IPS-18c (cell line): ENCODE measurements around the gene C2orf78.

Experiments used
- H3K4me3 ChIP-seq: 2 replicates; pipeline ENCODE4 v1.7.0; 2013; ENCODE audit warnings: low read depth, mild to moderate bottlenecking, low read length, moderate library complexity; ENCODE audit not compliant: insufficient read depth
- H3K9me3 ChIP-seq: one replicate; pipeline ENCODE4 v1.6.1; 2013; ENCODE audit warnings: mild to moderate bottlenecking, low read length, moderate library complexity; ENCODE audit not compliant: control insufficient read depth, insufficient read depth

Gene C2orf78

DNA sequence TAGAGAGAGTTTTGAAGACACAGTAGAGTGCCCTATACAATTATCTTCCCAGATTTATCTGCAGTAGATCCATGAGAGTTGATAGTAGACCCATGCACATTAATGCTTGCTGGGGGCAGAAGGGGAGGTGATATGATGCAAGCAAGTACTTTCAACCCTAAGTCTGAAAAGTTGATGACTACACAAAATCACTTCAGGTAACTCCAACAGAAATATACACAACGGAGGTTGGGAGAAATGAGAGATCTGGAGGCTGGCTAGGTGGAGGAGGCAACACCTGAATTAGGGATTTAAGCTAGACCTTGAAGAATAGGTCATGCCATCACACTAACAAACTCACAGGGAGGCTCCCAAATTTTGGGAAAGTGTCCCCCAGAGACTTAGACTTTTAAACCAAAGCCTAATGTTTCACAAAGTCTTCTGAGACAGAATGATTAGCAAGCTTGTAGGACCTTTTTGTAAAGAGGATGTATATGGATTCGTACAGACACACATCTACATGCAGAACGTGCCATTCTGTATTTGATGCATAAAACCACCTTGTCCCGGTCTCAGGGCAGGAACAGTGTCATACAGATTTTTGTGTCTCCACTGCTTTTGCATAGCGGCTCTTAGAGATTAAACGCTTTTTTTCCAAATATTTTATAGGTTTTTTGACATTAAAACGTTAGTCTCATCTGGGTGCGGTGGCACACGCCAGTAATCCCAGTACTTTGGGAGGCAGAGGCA lies 43.8 kb downstream of the C2orf78 start:
- H3K4me3 ChIP-seq: peak overlapping the region; percentile 91; the same call in 1 of the 2 replicates
- H3K9me3 ChIP-seq: no peaks in the 10 kb centered on the region

DNA sequence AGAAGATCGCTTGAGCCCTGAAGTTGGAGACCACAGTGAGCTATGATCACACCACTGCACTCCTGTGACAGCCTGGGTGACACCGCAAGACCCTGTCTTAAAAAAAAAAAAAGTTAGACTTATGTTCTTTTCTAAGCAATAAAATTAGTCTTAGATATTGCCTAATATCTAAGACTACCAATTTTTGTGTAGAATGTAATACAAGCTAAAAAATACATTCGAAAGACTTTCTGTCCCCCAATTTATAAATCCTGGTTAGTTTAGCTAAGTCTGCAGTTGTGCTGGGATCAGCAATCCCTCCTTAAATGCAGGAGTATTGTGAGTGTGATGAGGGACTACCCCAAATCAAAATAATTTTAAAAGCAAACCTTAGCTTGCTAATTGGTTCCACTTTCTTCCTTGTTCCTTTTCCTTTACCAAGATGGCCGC lies 44.4 kb downstream of the C2orf78 start:
- no peaks in the 10 kb centered on the region for H3K9me3 ChIP-seq
- H3K4me3 ChIP-seq: peak overlapping the region; percentile 91; the same call in 1 of the 2 replicates

DNA sequence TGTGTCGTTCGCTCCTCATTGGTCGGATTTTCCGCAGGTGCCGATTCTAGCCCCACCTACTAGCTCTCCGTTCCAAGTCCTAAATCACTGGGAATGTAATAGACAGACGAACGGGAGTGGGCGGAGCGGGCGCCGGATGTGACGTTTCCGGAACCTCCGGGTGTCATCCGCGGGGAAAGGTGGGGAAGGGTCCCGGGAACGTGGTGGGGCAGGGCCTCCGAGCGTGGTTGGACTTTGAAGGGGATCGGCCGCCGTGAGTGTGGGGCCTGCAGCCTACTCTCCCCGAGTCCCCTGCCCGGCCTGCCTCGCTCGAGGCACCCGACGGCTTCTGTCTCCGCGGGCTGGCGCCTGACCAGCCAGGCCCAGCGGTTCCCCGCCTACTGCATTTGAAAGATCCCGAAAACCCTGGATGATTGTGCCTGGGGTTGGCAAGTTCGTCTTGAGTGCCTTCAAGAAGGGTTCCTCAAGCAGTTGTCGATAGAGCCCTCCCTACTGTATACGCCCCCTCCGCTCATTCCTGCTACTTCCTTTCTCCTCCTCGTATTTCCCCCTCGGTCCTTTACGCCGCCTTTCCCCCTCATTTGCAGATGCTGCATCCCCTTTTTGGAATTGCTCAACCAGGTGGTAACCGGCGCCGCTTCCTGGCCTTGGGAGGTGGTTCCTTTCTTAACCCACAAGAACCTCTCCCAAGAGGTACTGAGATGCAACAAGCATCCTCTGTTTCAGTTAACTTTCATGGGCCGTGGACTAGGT lies 45.0 kb downstream of the C2orf78 start, which contains the start of gene STAMBP:
STAMBP (plus strand) TSS at position 144 of the 753 bp plus-strand sequence. CDS start 1,896 bp downstream, outside the sequence.
- Histone ChIP-seq H3K9me3 (no peaks in the 10 kb centered on the region), H3K4me3 (peak within 1 kb of the TSS; percentile 91)

DNA sequence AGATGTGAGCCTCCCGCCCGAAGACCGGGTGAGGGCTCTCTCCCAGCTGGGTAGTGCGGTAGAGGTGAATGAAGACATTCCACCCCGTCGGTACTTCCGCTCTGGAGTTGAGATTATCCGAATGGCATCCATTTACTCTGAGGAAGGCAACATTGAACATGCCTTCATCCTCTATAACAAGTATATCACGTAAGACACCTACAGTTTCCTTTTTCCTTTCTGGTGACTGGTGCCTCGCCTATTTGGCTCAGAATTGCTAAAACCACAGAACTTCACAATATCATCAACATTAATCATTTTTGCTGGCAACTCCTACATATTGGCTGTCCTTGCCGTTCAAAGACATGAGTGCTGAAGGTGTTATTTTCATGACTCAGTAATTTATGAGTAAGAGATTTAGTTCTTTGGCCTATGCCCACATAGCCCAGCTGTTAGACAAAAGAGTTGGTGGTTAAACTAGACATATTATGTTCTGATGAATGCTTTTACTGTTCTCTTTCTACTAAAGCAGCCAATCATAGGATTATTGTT lies 47.0 kb downstream of the C2orf78 start:
- Histone ChIP-seq H3K9me3 (no peaks in the 10 kb centered on the region), H3K4me3 (no peak overlapping the region)

DNA sequence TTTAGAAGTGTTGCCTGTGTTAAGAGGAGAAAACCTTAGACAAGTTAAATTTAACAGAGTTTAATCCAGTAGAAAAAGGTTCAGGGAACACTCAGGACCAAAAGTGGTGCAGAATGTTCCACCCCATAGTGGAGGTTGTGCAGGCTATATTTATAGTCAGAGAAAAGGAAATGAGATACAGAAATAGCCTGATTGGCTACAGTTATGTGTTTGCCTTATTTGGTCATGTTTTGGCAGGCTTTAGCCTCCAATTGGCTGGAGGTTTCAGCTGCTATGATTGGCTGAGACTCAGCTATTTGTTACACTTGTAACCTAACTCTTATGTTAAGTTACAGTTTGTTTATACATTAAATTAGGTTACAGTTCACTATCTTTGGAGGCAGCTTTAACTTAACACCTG lies 48.9 kb downstream of the C2orf78 start:
- Histone ChIP-seq H3K4me3 (no peak overlapping the region), H3K9me3 (no peaks in the 10 kb centered on the region)

DNA sequence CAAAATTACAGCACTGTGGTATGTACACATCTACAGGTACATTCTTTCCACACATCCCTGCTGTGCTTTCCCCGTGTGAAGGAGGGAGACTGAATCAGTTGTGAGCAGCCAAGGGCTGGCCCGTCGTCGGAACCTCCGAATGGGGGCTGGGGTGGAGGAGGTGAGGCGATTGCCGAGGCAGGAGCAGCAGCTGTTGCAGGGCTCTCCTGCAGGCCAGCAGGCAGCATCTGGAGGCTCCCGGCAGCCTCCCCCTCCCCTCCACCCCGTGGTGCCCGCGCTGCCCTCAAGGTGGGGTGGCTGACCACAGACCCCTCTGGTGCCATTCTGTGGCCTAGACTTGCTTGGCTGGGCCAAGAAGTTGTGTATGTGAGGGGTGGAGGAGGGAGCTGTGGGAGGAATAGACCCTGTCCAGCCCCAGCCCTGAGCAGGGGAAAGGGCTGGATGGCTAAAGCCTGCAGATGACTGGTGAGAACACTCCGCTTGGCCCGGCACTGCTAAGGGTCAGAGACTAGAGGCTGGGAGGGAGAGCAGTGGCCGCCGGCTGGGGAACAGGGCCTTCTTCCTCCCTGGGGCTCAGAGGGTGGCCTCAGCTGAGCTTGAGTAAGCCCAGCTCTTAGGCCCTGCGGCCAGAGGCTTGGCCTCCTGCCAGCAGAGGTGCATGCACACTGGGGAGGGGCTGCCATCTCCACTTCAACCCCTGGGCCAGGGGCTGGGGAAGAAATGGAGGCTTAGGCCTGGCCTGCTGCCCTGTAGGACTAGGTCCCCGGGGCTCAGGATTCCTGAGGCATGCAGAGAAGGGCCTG lies 52.4 kb downstream of the C2orf78 start:
- no peak overlapping the region for H3K4me3 ChIP-seq
- H3K9me3 ChIP-seq: no peaks in the 10 kb centered on the region

DNA sequence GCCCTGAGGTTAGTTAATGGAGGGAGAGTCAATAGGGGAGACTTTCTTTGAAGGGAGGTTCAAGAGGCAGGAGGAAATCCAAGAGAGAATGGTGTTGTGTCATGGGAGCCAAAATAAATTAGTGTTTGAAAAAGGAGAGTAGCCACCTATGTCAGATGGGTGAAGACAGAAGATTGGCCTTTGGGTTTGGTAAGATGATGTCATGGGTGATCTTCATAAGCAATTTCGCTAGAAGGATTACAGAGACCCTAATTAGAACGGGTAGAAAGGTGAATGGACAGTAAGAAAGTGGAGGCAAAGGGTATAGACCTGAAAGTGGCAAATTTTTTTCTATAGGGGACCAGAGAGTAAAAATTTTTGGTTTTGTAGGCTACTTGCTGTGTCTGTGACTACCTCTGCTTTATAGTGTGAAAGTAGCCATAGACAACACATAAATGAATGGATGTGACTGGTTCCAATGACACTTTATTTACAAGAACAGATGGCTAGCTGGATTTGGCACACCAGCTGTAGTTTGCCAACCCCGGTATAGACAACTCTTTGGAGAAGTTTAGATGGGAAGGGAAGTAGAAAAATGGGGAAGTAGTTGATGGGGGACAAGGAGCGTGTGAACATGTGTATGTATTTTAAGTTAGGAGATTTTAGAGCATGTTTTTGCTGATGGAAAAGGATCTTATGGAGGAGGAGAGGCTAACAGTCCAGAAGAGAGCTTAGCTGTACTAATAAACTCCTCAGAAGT lies 54.0 kb downstream of the C2orf78 start:
- no peak overlapping the region for H3K4me3 ChIP-seq
- no peaks in the 10 kb centered on the region for H3K9me3 ChIP-seq

DNA sequence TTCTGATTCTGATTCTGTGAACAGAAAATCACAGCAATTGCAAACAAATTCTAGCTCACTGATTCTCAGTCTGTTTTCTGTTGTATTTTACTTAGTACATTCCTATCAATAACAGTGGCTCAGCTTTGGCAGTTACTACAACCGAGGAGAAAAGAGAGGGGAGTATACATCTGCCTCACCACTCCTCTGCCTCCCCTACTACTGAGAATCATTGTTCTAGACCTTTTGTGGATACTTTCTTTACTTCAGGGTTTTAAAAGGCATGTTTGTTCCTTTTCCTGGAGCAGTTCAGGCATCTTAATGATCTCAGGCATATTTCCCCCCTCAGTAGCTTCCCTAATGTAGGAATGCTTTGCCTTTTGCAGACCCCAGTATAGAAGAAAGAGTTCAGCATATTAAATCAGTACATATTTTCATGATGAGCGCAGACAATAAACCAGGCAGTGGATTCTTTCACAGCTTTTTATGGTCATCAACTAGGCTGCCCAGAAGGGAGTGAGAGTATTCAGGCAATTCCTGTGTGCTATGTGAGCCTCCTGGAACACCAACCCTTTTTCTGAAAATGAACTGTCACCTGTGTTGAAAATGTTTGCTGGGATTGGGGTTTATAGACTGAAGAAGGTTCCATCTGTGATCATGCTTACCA lies 55.0 kb downstream of the C2orf78 start:
- H3K4me3 ChIP-seq: no peak overlapping the region
- H3K9me3 ChIP-seq: no peaks in the 10 kb centered on the region

DNA sequence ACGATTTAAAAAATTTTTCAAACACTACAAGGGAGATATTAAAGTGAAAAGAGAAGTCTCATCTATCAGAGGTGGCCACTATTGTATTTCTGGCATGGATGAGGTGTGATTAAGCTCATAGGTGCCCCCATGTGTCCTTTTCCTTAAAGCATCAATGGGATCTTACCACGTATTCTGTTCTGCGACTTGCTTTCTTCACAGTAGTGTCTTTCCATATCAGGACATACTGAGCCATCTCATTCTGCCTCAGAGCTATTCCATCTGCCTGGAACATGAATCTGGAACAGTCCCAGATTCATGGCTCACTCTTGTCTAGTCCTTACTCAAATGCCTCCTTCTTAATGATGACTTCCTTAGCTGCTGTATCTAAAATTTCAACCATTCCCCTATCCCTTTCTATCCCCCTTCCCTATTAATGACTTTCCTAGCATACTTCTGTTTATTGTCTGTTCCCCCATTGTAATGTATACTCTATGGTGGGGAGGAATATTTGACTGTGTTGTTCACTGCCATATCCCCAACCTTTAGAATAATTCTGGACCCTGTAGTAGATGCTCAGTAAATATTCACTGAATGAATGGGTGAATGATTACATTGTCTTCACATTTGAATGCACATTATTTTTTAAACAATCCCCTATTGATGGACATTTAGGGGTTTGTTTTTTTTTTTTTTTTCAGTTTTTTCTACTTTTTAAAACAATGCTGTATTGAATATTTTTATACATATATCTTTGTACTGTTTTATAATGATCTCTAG lies 55.8 kb downstream of the C2orf78 start:
- Histone ChIP-seq H3K4me3 (no peak overlapping the region), H3K9me3 (no peaks in the 10 kb centered on the region)

DNA sequence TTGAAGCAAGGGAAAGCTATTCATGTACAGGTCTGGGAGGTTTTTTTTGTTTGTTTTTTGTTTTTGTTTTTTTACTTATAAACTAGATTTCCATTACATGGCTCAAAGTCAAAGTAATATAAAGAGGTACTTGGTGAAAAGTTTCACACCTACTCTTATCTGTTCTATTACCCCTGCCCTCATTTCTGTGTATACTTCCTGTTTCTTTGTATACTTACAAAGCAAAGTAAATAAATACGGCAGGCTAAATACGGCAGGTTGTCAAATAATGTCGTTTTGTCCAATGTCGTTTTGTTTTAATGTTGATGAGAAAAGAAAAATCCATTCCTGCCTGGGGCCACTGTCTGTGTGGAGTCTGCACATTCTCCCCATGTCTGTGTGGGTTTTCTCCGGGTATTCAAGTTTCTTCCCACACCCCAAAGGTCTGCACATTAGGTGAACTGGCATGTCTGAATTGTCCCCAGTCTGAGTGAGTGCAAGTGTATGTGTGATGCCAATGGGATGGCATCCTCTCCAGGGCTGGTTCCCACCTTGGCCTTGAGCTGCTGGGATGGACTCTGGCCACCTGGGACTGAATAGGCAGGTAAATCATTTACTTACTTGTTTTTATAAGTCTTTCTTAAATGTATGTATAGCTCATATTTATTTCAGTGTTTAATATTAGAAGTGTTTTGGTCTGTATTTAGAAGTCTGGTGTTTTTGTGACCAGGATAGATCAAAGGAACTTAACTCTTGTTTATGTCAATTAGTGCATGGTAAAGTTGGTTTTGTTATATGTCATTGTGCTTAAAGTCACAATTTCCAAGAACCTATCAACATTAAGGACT lies 58.1 kb downstream of the C2orf78 start:
- H3K4me3 ChIP-seq: no peak overlapping the region
- H3K9me3 ChIP-seq: no peaks in the 10 kb centered on the region

DNA sequence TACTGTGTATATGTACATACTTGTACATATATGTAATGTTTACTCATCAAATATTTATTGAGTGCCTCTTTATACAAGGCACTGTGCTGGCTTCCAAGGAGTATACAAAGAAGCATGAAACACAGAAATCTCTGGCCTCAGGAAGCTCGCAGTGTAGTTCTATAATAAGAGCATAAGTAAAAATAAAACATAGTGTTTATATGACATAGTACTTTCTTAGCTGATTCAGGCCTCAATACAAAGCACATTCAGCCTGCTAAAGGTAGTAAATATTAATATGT lies 58.7 kb downstream of the C2orf78 start:
- no peak overlapping the region for H3K4me3 ChIP-seq
- no peaks in the 10 kb centered on the region for H3K9me3 ChIP-seq

DNA sequence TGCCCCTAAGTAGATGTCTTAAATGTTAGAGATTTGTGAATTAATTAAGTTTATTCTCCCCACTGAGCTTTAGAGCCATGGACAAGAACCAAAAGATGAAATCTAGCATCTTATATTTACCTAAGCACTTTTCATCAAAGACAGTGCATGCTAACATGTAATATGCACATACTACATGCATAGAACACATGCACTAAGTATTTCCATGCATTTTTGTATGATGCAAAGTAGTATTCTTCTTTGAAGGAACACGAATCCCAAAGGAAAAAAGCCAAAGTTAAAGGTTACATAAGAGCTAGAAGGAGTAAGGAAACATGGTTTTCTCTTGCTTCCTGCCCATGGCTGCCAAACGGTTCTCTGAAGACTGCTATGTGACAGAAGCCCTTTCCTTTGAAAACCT lies 60.1 kb downstream of the C2orf78 start:
- H3K9me3 ChIP-seq: no peaks in the 10 kb centered on the region
- no peak overlapping the region for H3K4me3 ChIP-seq

DNA sequence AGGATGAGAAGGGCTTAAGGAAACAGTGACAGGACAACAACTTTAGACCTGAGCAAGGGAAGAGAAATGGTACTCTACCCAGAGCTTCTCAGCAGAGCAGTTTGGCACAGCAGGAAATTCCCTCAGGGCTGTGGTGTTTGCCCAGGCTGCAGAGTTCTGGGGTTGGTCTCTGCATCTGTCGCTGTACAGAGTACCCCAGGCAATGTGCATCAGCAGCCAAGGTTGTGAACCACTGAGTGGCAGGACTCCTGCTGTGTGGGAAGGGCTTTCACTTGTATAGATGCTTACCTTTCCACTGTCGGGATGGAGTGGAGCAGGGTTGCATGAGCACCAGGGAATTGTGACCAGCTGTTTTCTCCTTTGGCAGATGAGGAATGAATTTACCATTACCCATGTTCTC lies 66.0 kb downstream of the C2orf78 start:
- Histone ChIP-seq H3K4me3 (no peak overlapping the region), H3K9me3 (no peaks in the 10 kb centered on the region)

DNA sequence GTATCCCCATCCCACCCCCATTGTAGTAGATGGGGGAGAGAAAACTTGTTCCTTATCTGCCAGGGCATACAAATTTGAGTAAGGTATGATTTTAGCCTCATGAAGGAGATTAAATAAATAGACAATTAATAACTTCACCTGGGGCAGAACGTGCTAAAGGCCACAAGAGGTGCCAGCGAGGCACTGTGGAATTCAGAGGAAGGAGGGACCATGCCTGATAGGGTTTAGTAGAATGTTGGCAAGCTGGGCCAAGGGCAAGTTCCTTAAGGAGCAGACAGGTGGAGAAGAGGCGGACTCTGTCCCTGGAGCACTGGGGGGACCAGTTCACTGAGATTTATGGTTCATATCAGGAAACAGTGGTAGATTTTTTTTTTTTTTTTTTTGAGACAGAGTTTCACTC lies 67.3 kb downstream of the C2orf78 start:
- no peak overlapping the region for H3K4me3 ChIP-seq
- H3K9me3 ChIP-seq: no peaks in the 10 kb centered on the region

DNA sequence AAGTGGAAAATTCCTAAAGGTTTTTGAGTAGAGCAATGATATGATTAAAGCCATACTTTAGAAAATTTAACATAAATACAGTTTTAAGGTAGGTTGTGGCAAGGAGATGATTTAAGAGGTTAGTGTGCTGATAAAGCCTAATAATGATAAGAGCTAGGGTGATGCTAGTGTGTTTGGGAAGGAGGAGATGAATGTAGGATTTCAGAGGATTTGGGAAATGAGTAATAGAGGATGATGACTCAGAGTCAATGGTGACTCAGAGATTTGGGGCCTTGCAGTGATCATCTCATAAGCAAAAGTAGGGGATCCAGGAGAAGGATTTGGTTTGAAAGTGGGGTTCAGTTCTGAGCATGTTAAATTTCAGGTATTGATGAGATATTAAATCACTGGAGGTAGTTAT lies 68.0 kb downstream of the C2orf78 start:
- Histone ChIP-seq H3K9me3 (no peaks in the 10 kb centered on the region), H3K4me3 (no peak overlapping the region)
